Measurements from ENCODE around the gene TMEM47.

TMEM47 gene

GRCh38 chrX:34585561-34585960 is 71.5 kb downstream of the TMEM47 start:
- no peak for DNase-seq (ENCODE audit: low spot score)

- no peak for DNase-seq (ENCODE audit: low spot score)
These were observed 72.3 kb downstream of the TMEM47 start for GRCh38 chrX:34584781-34585180.

GRCh38 chrX:34580069-34580468 is 77.0 kb downstream of the TMEM47 start:
- DNase-seq (ENCODE audit: low spot score) = no peak

GRCh38 chrX:34578237-34578636 is 78.8 kb downstream of the TMEM47 start:
- peak; percentile 27 for DNase-seq (ENCODE audit: low spot score)

All from NAMALWA (cell line).